ENCODE data around the gene MTMR3.

Gene MTMR3

DNA sequence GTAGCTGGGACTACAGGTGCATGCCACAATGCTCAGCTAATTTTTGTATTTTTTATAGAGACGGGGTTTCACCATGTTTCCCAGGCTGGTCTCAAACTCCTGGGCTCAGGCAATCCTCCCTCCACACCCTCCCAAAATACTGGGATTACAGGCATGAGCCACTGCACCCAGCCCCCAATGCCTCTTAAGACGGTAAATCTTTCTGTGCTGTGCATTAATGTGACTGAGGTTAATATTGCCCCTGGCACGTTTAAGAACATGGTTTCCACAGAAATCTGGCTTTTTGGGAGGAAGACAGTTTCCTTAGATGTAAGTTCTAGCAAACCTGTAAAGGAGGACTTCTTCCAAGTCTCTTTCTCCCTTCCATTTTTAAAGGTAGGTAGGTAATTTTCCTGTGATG lies 191.2 kb downstream of the MTMR3 start:
- H3K36me3 ChIP-seq (ENCODE audit: insufficient read depth, low read depth, low read length): no peaks in the 10 kb centered on the region
- 0 out of 2 replicates have a peak, but pooled peaks cover 2% of the 10 kb centered on the region for H3K4me1 ChIP-seq (ENCODE audit: insufficient read depth, low read length)
- H3K4me3 ChIP-seq (ENCODE audit: low read length): no peak overlapping the region
- H3K27me3 ChIP-seq (ENCODE audit: insufficient read depth, low read length): no peaks in the 10 kb centered on the region
- no peak overlapping the region for H3K9ac ChIP-seq (ENCODE audit: low read depth, low read length)
- H3K9me3 ChIP-seq (ENCODE audit: insufficient read depth, low read depth, low read length): no peaks in the 10 kb centered on the region
- H3K27ac ChIP-seq (ENCODE audit: low read length): no peak overlapping the region

DNA sequence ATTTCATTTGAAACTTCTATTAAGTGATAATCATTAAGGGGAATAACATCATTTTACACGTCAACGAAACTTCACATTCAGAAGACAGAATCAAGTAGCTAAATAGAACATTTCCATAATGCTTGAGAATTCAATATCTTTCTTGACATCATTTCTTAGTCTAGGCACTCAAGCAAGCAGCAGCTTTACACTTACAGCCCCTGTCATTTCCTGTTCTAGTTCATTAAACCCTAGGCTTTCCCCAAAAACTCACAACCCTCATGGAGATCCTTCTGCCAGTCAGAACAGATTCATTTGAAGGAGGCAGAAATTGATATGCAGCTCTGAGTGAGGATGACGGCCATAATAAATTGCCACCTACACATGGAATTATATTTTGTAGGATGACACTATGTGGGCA lies 192.0 kb downstream of the MTMR3 start:
- Histone ChIP-seq H3K27me3 (ENCODE audit: insufficient read depth, low read length) (no peaks in the 10 kb centered on the region), H3K27ac (ENCODE audit: low read length) (no peak overlapping the region), H3K9ac (ENCODE audit: low read depth, low read length) (no peak overlapping the region), H3K36me3 (ENCODE audit: insufficient read depth, low read depth, low read length) (no peaks in the 10 kb centered on the region), H3K4me3 (ENCODE audit: low read length) (no peak overlapping the region), H3K9me3 (ENCODE audit: insufficient read depth, low read depth, low read length) (no peaks in the 10 kb centered on the region), H3K4me1 (ENCODE audit: insufficient read depth, low read length) (0 out of 2 replicates have a peak, but pooled peaks cover 5% of the 10 kb centered on the region)

- Histone ChIP-seq H3K27ac (ENCODE audit: low read length) (no peak overlapping the region), H3K4me1 (ENCODE audit: insufficient read depth, low read length) (0 out of 2 replicates have a peak, but pooled peaks cover 5% of the 10 kb centered on the region), H3K9ac (ENCODE audit: low read depth, low read length) (no peak overlapping the region), H3K4me3 (ENCODE audit: low read length) (no peak overlapping the region), H3K9me3 (ENCODE audit: insufficient read depth, low read depth, low read length) (no peaks in the 10 kb centered on the region), H3K27me3 (ENCODE audit: insufficient read depth, low read length) (peaks cover 9% of the 10 kb centered on the region; the same call in 1 of the 2 replicates), H3K36me3 (ENCODE audit: insufficient read depth, low read depth, low read length) (no peaks in the 10 kb centered on the region)
Measured at GRCh38 chr22:30077279-30077880, 194.4 kb downstream of the MTMR3 start.

DNA sequence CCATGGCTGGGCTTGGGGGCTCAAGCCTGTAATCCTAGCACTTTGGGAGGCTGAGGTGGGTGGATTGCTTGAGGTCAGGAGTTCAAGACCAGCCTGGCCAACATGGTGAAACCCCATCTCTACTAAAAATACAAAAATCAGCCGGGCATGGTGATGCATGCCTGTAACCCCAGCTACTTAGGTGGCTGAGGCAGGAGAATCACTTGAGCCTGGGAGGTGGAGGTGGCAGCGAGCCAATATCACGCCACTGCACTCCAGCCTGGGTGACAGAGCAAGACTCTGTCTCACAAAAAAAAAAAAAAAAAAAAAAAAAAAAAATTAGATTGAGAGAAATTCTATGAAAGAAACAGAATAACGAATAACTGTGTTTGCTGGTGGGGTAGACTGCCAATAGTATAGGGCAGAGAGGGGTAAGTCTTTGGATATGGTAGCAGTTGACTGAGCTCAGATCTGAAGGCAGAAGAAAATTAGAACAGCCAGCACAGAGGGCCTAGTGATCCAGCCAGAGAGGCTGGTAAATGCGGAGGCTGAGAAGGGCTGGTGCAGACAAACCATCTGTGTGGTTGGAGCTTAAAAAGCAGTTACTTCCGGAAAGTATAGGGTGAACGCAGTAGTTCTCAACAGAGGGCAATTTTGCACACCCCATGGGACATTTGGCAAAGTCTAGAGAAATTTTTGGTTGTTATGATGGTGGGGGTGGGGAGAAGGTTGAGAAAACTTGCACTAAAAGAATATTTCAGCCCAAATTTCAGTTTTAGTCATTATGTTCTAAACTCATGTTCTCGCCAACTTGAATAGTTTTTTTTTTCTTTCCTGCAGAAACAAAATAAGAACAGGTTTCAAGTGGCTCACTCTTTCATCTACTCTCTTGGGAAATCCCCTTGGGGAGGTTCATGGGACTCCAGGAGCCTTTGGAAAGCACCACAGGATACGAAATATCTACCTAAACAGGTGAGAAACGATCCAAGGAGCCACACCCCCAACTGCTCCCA lies 195.6 kb downstream of the MTMR3 start:
- H3K36me3 ChIP-seq (ENCODE audit: insufficient read depth, low read depth, low read length): no peaks in the 10 kb centered on the region
- H3K4me1 ChIP-seq (ENCODE audit: insufficient read depth, low read length): 0 out of 2 replicates have a peak, but pooled peaks cover 5% of the 10 kb centered on the region
- H3K27me3 ChIP-seq (ENCODE audit: insufficient read depth, low read length): peaks cover 9% of the 10 kb centered on the region; the same call in 1 of the 2 replicates
- H3K9ac ChIP-seq (ENCODE audit: low read depth, low read length): no peak overlapping the region
- H3K9me3 ChIP-seq (ENCODE audit: insufficient read depth, low read depth, low read length): no peaks in the 10 kb centered on the region
- H3K27ac ChIP-seq (ENCODE audit: low read length): no peak overlapping the region
- H3K4me3 ChIP-seq (ENCODE audit: low read length): no peak overlapping the region

GRCh38 chr22:30079952-30080533 lies 197.1 kb downstream of the MTMR3 start, which contains the start of gene HORMAD2:
Gene HORMAD2, plus strand, starts transcription at chr22:30080464. Its CDS starts 13,489 bp downstream, at chr22:30093953.
- H3K4me3 ChIP-seq (ENCODE audit: low read length): peak within 1 kb of the TSS; percentile 57; the same call in 1 of the 2 replicates
- no peak within 1 kb of the TSS for H3K27ac ChIP-seq (ENCODE audit: low read length)
- H3K4me1 ChIP-seq (ENCODE audit: insufficient read depth, low read length): 0 out of 2 replicates have a peak, but pooled peaks cover 5% of the 10 kb centered on the region
- H3K27me3 ChIP-seq (ENCODE audit: insufficient read depth, low read length): peaks cover 9% of the 10 kb centered on the region; the same call in 1 of the 2 replicates
- no peaks in the 10 kb centered on the region for H3K36me3 ChIP-seq (ENCODE audit: insufficient read depth, low read depth, low read length)
- no peaks in the 10 kb centered on the region for H3K9me3 ChIP-seq (ENCODE audit: insufficient read depth, low read depth, low read length)
- H3K9ac ChIP-seq (ENCODE audit: low read depth, low read length): peak within 1 kb of the TSS; percentile 29; the same call in 1 of the 2 replicates
